ENCODE measurements around the gene CXCL1.

The CXCL1 gene

GRCh38 chr4:73870768-73871167 is 1.6 kb downstream of the CXCL1 start:
- DNase-seq (ENCODE audit: low read depth in 1 of 2, low spot score in 1 of 2), result no peak
- no peak overlapping the region for H3K27ac ChIP-seq (replicated peaks)
- H3K27me3 ChIP-seq (ENCODE audit: insufficient read depth, poor library complexity, severe bottlenecking), result no peaks in the 10 kb centered on the region
- TF ChIP-seq POLR2AphosphoS5 (IDR thresholded peaks at IDR 0.05; ENCODE audit: low read depth), result no peak
- TF ChIP-seq, protein P1, sequence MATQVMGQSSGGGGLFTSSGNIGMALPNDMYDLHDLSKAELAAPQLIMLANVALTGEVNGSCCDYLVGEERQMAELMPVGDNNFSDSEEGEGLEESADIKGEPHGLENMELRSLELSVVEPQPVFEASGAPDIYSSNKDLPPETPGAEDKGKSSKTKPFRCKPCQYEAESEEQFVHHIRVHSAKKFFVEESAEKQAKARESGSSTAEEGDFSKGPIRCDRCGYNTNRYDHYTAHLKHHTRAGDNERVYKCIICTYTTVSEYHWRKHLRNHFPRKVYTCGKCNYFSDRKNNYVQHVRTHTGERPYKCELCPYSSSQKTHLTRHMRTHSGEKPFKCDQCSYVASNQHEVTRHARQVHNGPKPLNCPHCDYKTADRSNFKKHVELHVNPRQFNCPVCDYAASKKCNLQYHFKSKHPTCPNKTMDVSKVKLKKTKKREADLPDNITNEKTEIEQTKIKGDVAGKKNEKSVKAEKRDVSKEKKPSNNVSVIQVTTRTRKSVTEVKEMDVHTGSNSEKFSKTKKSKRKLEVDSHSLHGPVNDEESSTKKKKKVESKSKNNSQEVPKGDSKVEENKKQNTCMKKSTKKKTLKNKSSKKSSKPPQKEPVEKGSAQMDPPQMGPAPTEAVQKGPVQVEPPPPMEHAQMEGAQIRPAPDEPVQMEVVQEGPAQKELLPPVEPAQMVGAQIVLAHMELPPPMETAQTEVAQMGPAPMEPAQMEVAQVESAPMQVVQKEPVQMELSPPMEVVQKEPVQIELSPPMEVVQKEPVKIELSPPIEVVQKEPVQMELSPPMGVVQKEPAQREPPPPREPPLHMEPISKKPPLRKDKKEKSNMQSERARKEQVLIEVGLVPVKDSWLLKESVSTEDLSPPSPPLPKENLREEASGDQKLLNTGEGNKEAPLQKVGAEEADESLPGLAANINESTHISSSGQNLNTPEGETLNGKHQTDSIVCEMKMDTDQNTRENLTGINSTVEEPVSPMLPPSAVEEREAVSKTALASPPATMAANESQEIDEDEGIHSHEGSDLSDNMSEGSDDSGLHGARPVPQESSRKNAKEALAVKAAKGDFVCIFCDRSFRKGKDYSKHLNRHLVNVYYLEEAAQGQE (IDR thresholded peaks at IDR 0.05; ENCODE audit: insufficient replicate concordance, low read depth), result no peak
- no peak for TF ChIP-seq SPI1 (IDR thresholded peaks at IDR 0.05; ENCODE audit: borderline replicate concordance, low read depth)
- no peak for TF ChIP-seq GABPA (IDR thresholded peaks at IDR 0.05; ENCODE audit: low read depth)
- H3K4me3 ChIP-seq (replicated peaks; ENCODE audit: insufficient read depth, low read length), result no peak overlapping the region

- DNase-seq (ENCODE audit: low read depth in 1 of 2, low spot score in 1 of 2), result no peak
- Histone ChIP-seq H3K27me3 (ENCODE audit: insufficient read depth, poor library complexity, severe bottlenecking) (no peaks in the 10 kb centered on the region), H3K4me3 (replicated peaks; ENCODE audit: insufficient read depth, low read length) (no peak overlapping the region), H3K27ac (replicated peaks) (peak overlapping the region; percentile 53)
- TF ChIP-seq GABPA (IDR thresholded peaks at IDR 0.05; ENCODE audit: low read depth) (no peak), CTCF (IDR thresholded peaks at IDR 0.05; ENCODE audit: insufficient read depth, low read length) (no peak), SPI1 (IDR thresholded peaks at IDR 0.05; ENCODE audit: borderline replicate concordance, low read depth) (no peak), POLR2AphosphoS5 (IDR thresholded peaks at IDR 0.05; ENCODE audit: low read depth) (no peak)
- TF ChIP-seq, protein P1 (IDR thresholded peaks at IDR 0.05; ENCODE audit: insufficient replicate concordance, low read depth), result no peak
Measured at GRCh38 chr4:73871511-73872310, 2.5 kb downstream of the CXCL1 start.

DNA sequence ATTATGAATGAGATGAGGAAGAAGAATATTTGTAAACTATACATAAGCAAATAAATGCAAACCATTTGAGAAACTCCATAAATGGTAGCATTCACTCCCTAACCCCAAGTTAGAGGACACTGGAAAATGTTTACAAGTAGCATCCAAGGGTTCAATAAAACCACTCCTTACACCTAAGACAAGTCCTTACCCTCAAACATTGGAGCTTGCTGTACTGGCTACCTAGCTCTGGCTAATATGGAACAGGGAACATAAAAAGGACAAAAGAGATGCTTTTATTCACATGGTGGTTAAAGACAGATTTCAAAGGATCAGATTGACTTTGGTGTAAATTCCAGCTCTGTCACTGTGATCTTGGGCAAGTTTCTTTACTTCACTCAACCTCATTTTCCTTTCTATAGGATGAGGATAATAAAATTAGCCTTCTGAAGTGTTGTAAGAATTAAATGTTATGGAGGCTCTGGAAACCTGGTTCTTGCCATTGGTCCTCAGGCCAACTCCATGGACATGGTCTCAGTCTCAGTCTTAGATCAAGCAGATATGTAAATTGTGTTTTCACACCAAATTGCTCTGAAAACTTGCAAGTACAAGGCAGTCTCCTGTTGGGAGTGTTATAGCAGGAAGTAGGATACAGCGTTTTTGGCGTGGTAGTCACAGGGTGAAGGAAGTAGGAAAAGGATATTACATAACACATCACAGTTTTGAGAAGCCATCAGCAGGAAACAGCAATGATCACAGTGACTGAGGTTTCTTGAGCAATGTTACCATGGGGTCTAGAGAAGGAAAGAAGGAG is 3.3 kb downstream of the CXCL1 start:
- Histone ChIP-seq H3K27ac (replicated peaks) (peak overlapping the region; percentile 53), H3K27me3 (ENCODE audit: insufficient read depth, poor library complexity, severe bottlenecking) (no peaks in the 10 kb centered on the region), H3K4me3 (replicated peaks; ENCODE audit: insufficient read depth, low read length) (no peak overlapping the region)
- peak; percentile 68 to 76 for DNase-seq (ENCODE audit: low read depth in 1 of 2, low spot score in 1 of 2)
- TF ChIP-seq POLR2AphosphoS5 (IDR thresholded peaks at IDR 0.05; ENCODE audit: low read depth) (peak; percentile 38; the same call in 1 of the 2 replicates), CTCF (IDR thresholded peaks at IDR 0.05; ENCODE audit: insufficient read depth, low read length) (no peak), GABPA (IDR thresholded peaks at IDR 0.05; ENCODE audit: low read depth) (peak; percentile 41; the same call in 1 of the 2 replicates), SPI1 (IDR thresholded peaks at IDR 0.05; ENCODE audit: borderline replicate concordance, low read depth) (no peak)
- TF ChIP-seq, protein P1 (IDR thresholded peaks at IDR 0.05; ENCODE audit: insufficient replicate concordance, low read depth), result no peak

Data from HL-60 (cell line).